Measurements from ENCODE around the gene OSTF1. TPM values are rescaled to one million over a fixed set of nuclear protein-coding genes. Genes with fewer than 3 reads are reported as not detected.

The OSTF1 gene
- total RNA-seq, 1 experiment from 2014 or later, result 26.5 TPM

GRCh38 chr9:75186767-75187380 lies 98.6 kb downstream of the OSTF1 start:
- no TSS peak for BruUV-seq (replicated peaks)
- Histone ChIP-seq H3K4me2 (ENCODE audit: low read length) (no peak overlapping the region), H2AFZ (ENCODE audit: low read length) (no peak overlapping the region), H3K9me2 (replicated peaks; ENCODE audit: low read length) (no peaks in the 10 kb centered on the region), H3K27ac (ENCODE audit: low read length) (no peak overlapping the region), H3K36me3 (ENCODE audit: low read depth, low read length) (no peaks in the 10 kb centered on the region), H3K9me3 (ENCODE audit: low read length) (no peaks in the 10 kb centered on the region), H3K4me3 (ENCODE audit: low read length) (no peak overlapping the region), H3K9ac (ENCODE audit: low read length) (no peak overlapping the region), H3F3A (ENCODE audit: low read length, unreplicated experiment) (no peaks in the 10 kb centered on the region), H3K4me1 (ENCODE audit: insufficient read depth, low read length) (no peaks in the 10 kb centered on the region), H3K79me2 (ENCODE audit: low read length) (no peaks in the 10 kb centered on the region), H4K20me1 (ENCODE audit: low read length) (no peaks in the 10 kb centered on the region), H3K27me3 (ENCODE audit: low read length) (0 out of 2 replicates have a peak, but pooled peaks cover under 1% of the 10 kb centered on the region)
- TF ChIP-seq EZH2phosphoT487 (IDR thresholded peaks at IDR 0.05; ENCODE audit: borderline replicate concordance, low read length) (no peak), CTCF (conservative IDR thresholded peaks at IDR 0.05; ENCODE audit: low read depth, low read length) (peak; percentile 76)
- ChIA-PET POLR2A (ENCODE audit: unreplicated experiment) (no interaction called here), CTCF (no interaction called here)
- DNase-seq (peak; percentile 54), ATAC-seq (no peak)
- intact Hi-C loops (cut with micrococcal nuclease), result loop anchor here (2.0 to 10.0 kb wide), 3 partner anchors 55 to 412 kb away; partner anchors contain the start of genes NMRK1 and OSTF1

DNA sequence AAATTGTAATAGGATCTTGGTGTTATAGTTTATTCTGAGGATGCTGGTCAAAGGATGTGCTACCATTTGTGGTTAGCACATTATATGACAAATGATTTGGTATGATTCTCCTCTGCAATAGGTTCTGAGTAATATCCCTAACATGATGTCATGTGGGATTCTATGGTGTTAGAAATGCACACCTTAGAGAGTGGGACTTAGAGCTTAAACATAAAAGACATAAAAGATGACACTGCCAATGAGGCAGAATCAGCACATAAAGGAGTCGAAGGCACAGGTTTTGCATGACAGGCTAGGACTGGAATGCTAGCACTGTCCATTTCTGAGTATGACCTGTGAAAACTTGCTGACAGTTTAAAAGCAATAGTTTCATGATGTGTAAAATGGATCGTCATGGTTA lies 100.4 kb downstream of the OSTF1 start:
- H3F3A ChIP-seq (ENCODE audit: low read length, unreplicated experiment), result no peaks in the 10 kb centered on the region
- no peak overlapping the region for H3K4me3 ChIP-seq (ENCODE audit: low read length)
- no TSS peak for BruUV-seq (replicated peaks)
- no peak overlapping the region for H3K4me2 ChIP-seq (ENCODE audit: low read length)
- H3K79me2 ChIP-seq (ENCODE audit: low read length), result no peaks in the 10 kb centered on the region
- peaks cover 5% of the 10 kb centered on the region; the same call in 1 of the 2 replicates for H3K27me3 ChIP-seq (ENCODE audit: low read length)
- intact Hi-C loops (cut with micrococcal nuclease), result loop anchor here (5.0 to 10.0 kb wide), 2 partner anchors 54 to 414 kb away; no protein-coding TSS in a partner anchor
- ATAC-seq (no peak), DNase-seq (no peak)
- H3K9me3 ChIP-seq (ENCODE audit: low read length), result no peaks in the 10 kb centered on the region
- H4K20me1 ChIP-seq (ENCODE audit: low read length), result no peaks in the 10 kb centered on the region
- H2AFZ ChIP-seq (ENCODE audit: low read length), result no peak overlapping the region
- no peak overlapping the region for H3K27ac ChIP-seq (ENCODE audit: low read length)
- no peak for TF ChIP-seq CTCF (conservative IDR thresholded peaks at IDR 0.05; ENCODE audit: low read depth, low read length)
- TF ChIP-seq EZH2phosphoT487 (IDR thresholded peaks at IDR 0.05; ENCODE audit: borderline replicate concordance, low read length), result no peak
- TF ChIP-seq EZH2 (IDR thresholded peaks at IDR 0.05; ENCODE audit: low read length, unreplicated experiment), result no peak
- no peaks in the 10 kb centered on the region for H3K4me1 ChIP-seq (ENCODE audit: insufficient read depth, low read length)
- H3K9ac ChIP-seq (ENCODE audit: low read length), result no peak overlapping the region
- no peaks in the 10 kb centered on the region for H3K9me2 ChIP-seq (replicated peaks; ENCODE audit: low read length)
- POLR2A ChIA-PET (ENCODE audit: unreplicated experiment), result no interaction called here
- H3K36me3 ChIP-seq (ENCODE audit: low read depth, low read length), result no peaks in the 10 kb centered on the region
- CTCF ChIA-PET, result no interaction called here

DNA sequence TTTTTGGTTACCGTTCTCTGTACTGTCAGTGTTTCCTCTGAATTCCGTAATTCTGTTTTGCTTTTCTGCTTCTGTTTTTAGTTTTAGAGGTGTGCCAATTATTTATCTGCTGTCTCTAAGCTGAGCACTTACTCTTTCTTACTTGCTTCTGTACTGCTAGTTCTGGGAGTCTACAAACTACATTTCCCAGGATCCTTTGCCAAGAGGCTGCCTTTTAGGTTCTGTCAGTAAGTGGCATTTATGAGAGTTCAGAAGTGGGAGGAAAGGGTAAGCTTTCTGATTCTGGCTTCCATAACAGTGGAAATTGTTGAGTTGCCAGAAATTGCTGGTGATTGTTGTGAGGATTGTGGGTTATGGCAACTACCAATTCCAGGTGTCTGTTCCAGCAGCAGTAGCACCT lies 102.4 kb downstream of the OSTF1 start:
- DNase-seq (no peak), ATAC-seq (no peak)
- TF ChIP-seq EZH2 (IDR thresholded peaks at IDR 0.05; ENCODE audit: low read length, unreplicated experiment) (no peak), EZH2phosphoT487 (IDR thresholded peaks at IDR 0.05; ENCODE audit: borderline replicate concordance, low read length) (no peak), CTCF (conservative IDR thresholded peaks at IDR 0.05; ENCODE audit: low read depth, low read length) (no peak)
- Histone ChIP-seq H2AFZ (ENCODE audit: low read length) (no peak overlapping the region), H3K79me2 (ENCODE audit: low read length) (no peaks in the 10 kb centered on the region), H3K4me2 (ENCODE audit: low read length) (no peak overlapping the region), H3K9me3 (ENCODE audit: low read length) (no peaks in the 10 kb centered on the region), H3K36me3 (ENCODE audit: low read depth, low read length) (no peaks in the 10 kb centered on the region), H3K27me3 (ENCODE audit: low read length) (peaks cover 19% of the 10 kb centered on the region), H3K27ac (ENCODE audit: low read length) (no peak overlapping the region), H3K9me2 (replicated peaks; ENCODE audit: low read length) (no peaks in the 10 kb centered on the region), H3K4me1 (ENCODE audit: insufficient read depth, low read length) (no peaks in the 10 kb centered on the region), H3K4me3 (ENCODE audit: low read length) (no peak overlapping the region), H3K9ac (ENCODE audit: low read length) (no peak overlapping the region), H3F3A (ENCODE audit: low read length, unreplicated experiment) (no peaks in the 10 kb centered on the region), H4K20me1 (ENCODE audit: low read length) (no peaks in the 10 kb centered on the region)
- BruUV-seq (replicated peaks), result no TSS peak
- POLR2A ChIA-PET (ENCODE audit: unreplicated experiment), result no interaction called here
- CTCF ChIA-PET, result no interaction called here
- intact Hi-C loops (cut with micrococcal nuclease), result no loop called here

Measured in PC-3 (cell line).